Prostate gland (tissue), 2 donors: ENCODE data around the gene ZNF469. TPM values are rescaled to one million over a fixed set of nuclear protein-coding genes. Genes with fewer than 3 reads are reported as not detected.
"Not testable (repeated sequence)": the region's sequence is repeated elsewhere in the genome, so short reads cannot be mapped to it uniquely, and the experiment has no call there.

Source experiments
- DNase-seq: peaks from one replicate; pipeline ENCODE4 v3.0.0-alpha.2; 2019; ENCODE audit warnings: low spot score
- H3K27ac ChIP-seq, 2 donors: fragments of 200-600 bp; sonication (generic); 2 replicates each; pipeline ENCODE4 v1.5.1; 2017 to 2019
- H3K27me3 ChIP-seq: fragments of 200-600 bp; sonication (generic); replicated peaks from 2 replicates; pipeline ENCODE4 v1.5.1; 2019; ENCODE audit not compliant: insufficient read depth
- H3K36me3 ChIP-seq, 2 donors: fragments of 200-600 bp; sonication (generic); 1 replicate in 1 of 2; 2 replicates in 1 of 2; pipeline versions ENCODE4 v1.5.1 to v1.8.1; 2017 to 2019
- H3K4me1 ChIP-seq: fragments of 200-600 bp; sonication (generic); replicated peaks from 2 replicates; pipeline ENCODE4 v1.5.1; 2019
- H3K4me3 ChIP-seq, 2 donors: fragments of 200-600 bp; sonication (generic); 2 replicates each; pipeline ENCODE4 v1.5.1; 2017 to 2019
- H3K9me3 ChIP-seq: fragments of 200-600 bp; sonication (generic); 2 replicates; pipeline ENCODE4 v1.5.1; 2017
- CTCF ChIP-seq, 4 experiments: fragments of 200-600 bp in 2 of 4; fragments of 450-650 bp in 2 of 4; sonication (generic) in 2 of 4; IDR thresholded peaks; 1 replicate in 3 of 4; 2 replicates in 1 of 4; pipeline ENCODE4 v1.5.1; 2016 to 2019; ENCODE audit warnings: antibody characterized with exemption in 4 of 4, mild to moderate bottlenecking in 2 of 4, moderate library complexity in 2 of 4
- POLR2A ChIP-seq: fragments of 450-650 bp; IDR thresholded peaks from one replicate; pipeline ENCODE4 v1.6.1; 2016; ENCODE audit warnings: antibody characterized with exemption, mild to moderate bottlenecking
- POLR2AphosphoS5 ChIP-seq: sonication (generic); formaldehyde crosslinking; IDR thresholded peaks from one replicate; pipeline ENCODE4 v1.6.1; 2017; ENCODE audit warnings: antibody characterized with exemption
- WGBS: methylation state at CpG from one replicate; pipeline ENCODE4 v1.1.5; 2018; 5-methylcytosine and 5-hydroxymethylcytosine counted together
- intact Hi-C: fragments of 100-400 bp; cut with DNase I; formaldehyde crosslinking; loops from one replicate; pipeline ENCODE4 v1.14.2; 2022
- total RNA-seq, 2 donors: library from RNA; depleted of rRNA; stranded (reverse); fragments of >200 nt; gene quantifications; one replicate each; pipeline ENCODE4 v1.1.0, GENCODE V29; 2016

ZNF469 gene
- total RNA-seq, 2 donors from 2014 or later, result 3.6 to 4.4 TPM

- 86% methylated on average over 28 of the region's 29 CpGs for WGBS
- Histone ChIP-seq H3K9me3 (no peaks in the 10 kb centered on the region), H3K4me1 (peaks cover 4% of the 10 kb centered on the region), H3K27me3 (no peaks in the 10 kb centered on the region), H3K4me3 (no peak overlapping the region), H3K36me3 (no peaks in the 10 kb centered on the region), H3K27ac (no peak overlapping the region)
- intact Hi-C loops, result no loop called here
- no peak for TF ChIP-seq POLR2AphosphoS5
- no peak for TF ChIP-seq POLR2A
- no peak for DNase-seq
Measured at GRCh38 chr16:88409296-88410065, 26.7 kb downstream of the ZNF469 start.

GRCh38 chr16:88410297-88410968 is 27.7 kb downstream of the ZNF469 start:
- H3K4me3 ChIP-seq, H3K9me3 ChIP-seq, DNase-seq, H3K27ac ChIP-seq, H3K27me3 ChIP-seq, H3K4me1 ChIP-seq, intact Hi-C loops, H3K36me3 ChIP-seq: not testable (repeated sequence)
- WGBS, result 95% methylated on average over 28 of the region's 28 CpGs

- intact Hi-C loops, result no loop called here
Measured at GRCh38 chr16:88411951-88412576, 29.3 kb downstream of the ZNF469 start.

GRCh38 chr16:88412766-88413165 is 30.0 kb downstream of the ZNF469 start:
- WGBS, result 79% methylated on average over 16 of the region's 16 CpGs
- Histone ChIP-seq H3K27me3 (no peaks in the 10 kb centered on the region), H3K27ac (no peak overlapping the region), H3K4me1 (no peaks in the 10 kb centered on the region), H3K9me3 (no peaks in the 10 kb centered on the region), H3K4me3 (no peak overlapping the region), H3K36me3 (no peaks in the 10 kb centered on the region)
- intact Hi-C loops, result no loop called here
- no peak for DNase-seq
- TF ChIP-seq POLR2AphosphoS5, result no peak
- no peak for TF ChIP-seq POLR2A
- TF ChIP-seq CTCF (IDR thresholded peaks at IDR 0.05), result no peak

More at GRCh38 chr16:88411951-88412576, 29.3 kb downstream of the ZNF469 start:
- Histone ChIP-seq H3K27me3 (no peaks in the 10 kb centered on the region), H3K9me3 (no peaks in the 10 kb centered on the region), H3K27ac (no peak overlapping the region), H3K36me3 (no peaks in the 10 kb centered on the region), H3K4me3 (no peak overlapping the region), H3K4me1 (no peaks in the 10 kb centered on the region)
- no peak for TF ChIP-seq CTCF (IDR thresholded peaks at IDR 0.05)
- DNase-seq, result no peak
- WGBS, result 95% methylated on average over 16 of the region's 18 CpGs

- DNase-seq, result no peak
- Histone ChIP-seq H3K27me3 (no peaks in the 10 kb centered on the region), H3K9me3 (no peaks in the 10 kb centered on the region), H3K4me1 (no peaks in the 10 kb centered on the region), H3K4me3 (no peak overlapping the region), H3K27ac (no peak overlapping the region), H3K36me3 (no peaks in the 10 kb centered on the region)
- intact Hi-C loops, result no loop called here
- no peak for TF ChIP-seq POLR2AphosphoS5
- 87% methylated on average over 12 of the region's 12 CpGs for WGBS
Measured at GRCh38 chr16:88413231-88413630, 30.5 kb downstream of the ZNF469 start.

GRCh38 chr16:88413631-88414030 is 30.9 kb downstream of the ZNF469 start:
- intact Hi-C loops, result no loop called here
- TF ChIP-seq POLR2A, result no peak
- TF ChIP-seq POLR2AphosphoS5, result no peak
- TF ChIP-seq CTCF (IDR thresholded peaks at IDR 0.05), result no peak
- no peaks in the 10 kb centered on the region for H3K27me3 ChIP-seq
- no peak overlapping the region for H3K27ac ChIP-seq
- H3K4me3 ChIP-seq, result no peak overlapping the region
- H3K4me1 ChIP-seq, result no peaks in the 10 kb centered on the region
- WGBS, result 97% methylated on average over 10 of the region's 12 CpGs
- no peaks in the 10 kb centered on the region for H3K36me3 ChIP-seq
- no peak for DNase-seq
- H3K9me3 ChIP-seq, result no peaks in the 10 kb centered on the region
